SIG-M5 treated with dmso at 0.1 percent for 504 hours (cell line): ENCODE measurements around the gene ACSM4.
"Not testable (repeated sequence)": the region's sequence is repeated elsewhere in the genome, so short reads cannot be mapped to it uniquely, and the experiment has no call there.

Source experiments
- DNase-seq: peaks from one replicate; lab custom pipeline; 2025; ENCODE audit not compliant: unreplicated experiment; lab: John Stamatoyannopoulos, UW

The ACSM4 gene

GRCh38 chr12:7303772-7304171 lies at the start of gene ACSM4:
Gene ACSM4, plus strand, starts transcription at chr12:7304072. Its CDS starts 260 bp downstream, at chr12:7304332.
- no peak for DNase-seq

GRCh38 chr12:7259060-7259459 lies 44.8 kb upstream of the ACSM4 start:
- no peak for DNase-seq

GRCh38 chr12:7264538-7264937 lies 39.3 kb upstream of the ACSM4 start:
- no peak for DNase-seq

GRCh38 chr12:7265251-7265650 lies 38.6 kb upstream of the ACSM4 start:
- DNase-seq, result no peak

GRCh38 chr12:7269273-7269672 lies 34.6 kb upstream of the ACSM4 start:
- DNase-seq, result no peak

GRCh38 chr12:7271893-7272514 lies 31.9 kb upstream of the ACSM4 start:
- DNase-seq, result no peak

- not testable (repeated sequence) for DNase-seq
These were observed 28.4 kb upstream of the ACSM4 start for GRCh38 chr12:7275482-7275881.

GRCh38 chr12:7282844-7283243 lies 21.0 kb upstream of the ACSM4 start:
- no peak for DNase-seq

- no peak for DNase-seq
These were observed 14.1 kb upstream of the ACSM4 start for GRCh38 chr12:7289743-7290142.

GRCh38 chr12:7290588-7290987 lies 13.3 kb upstream of the ACSM4 start:
- not testable (repeated sequence) for DNase-seq

- DNase-seq, result no peak
These were observed 11.6 kb upstream of the ACSM4 start for GRCh38 chr12:7292300-7292699.

GRCh38 chr12:7293670-7294069 lies 10.2 kb upstream of the ACSM4 start:
- DNase-seq, result no peak

- no peak for DNase-seq
These were observed 8.3 kb upstream of the ACSM4 start for GRCh38 chr12:7295529-7295928.

- no peak for DNase-seq
These were observed 6.0 kb upstream of the ACSM4 start for GRCh38 chr12:7297865-7298264.

- DNase-seq, result no peak
These were observed 1.4 kb upstream of the ACSM4 start for GRCh38 chr12:7302266-7302986.

GRCh38 chr12:7303230-7303629 lies 642 bp upstream of the ACSM4 start:
- no peak for DNase-seq

- no peak for DNase-seq
These were observed 584 bp downstream of the ACSM4 start for GRCh38 chr12:7304456-7304855.

- DNase-seq, result no peak
These were observed 6.2 kb downstream of the ACSM4 start for GRCh38 chr12:7310070-7310469.

GRCh38 chr12:7319930-7320329 lies 16.1 kb downstream of the ACSM4 start:
- no peak for DNase-seq

GRCh38 chr12:7321624-7322023 lies 17.8 kb downstream of the ACSM4 start:
- no peak for DNase-seq

- no peak for DNase-seq
These were observed 18.7 kb downstream of the ACSM4 start for GRCh38 chr12:7322599-7322998.

GRCh38 chr12:7324176-7324575 lies 20.3 kb downstream of the ACSM4 start:
- DNase-seq, result no peak

- DNase-seq, result no peak
These were observed 24.0 kb downstream of the ACSM4 start for GRCh38 chr12:7327918-7328317.
